HG03095 (cell line): ENCODE data around the gene TEAD1.

Experiments used
- ATAC-seq: cut with Tn5 transposase; IDR thresholded peaks from one replicate; pipeline ENCODE4 v1.9.1; 2021; ENCODE audit warnings: moderate library complexity; ENCODE audit not compliant: unreplicated experiment

TEAD1 gene

DNA sequence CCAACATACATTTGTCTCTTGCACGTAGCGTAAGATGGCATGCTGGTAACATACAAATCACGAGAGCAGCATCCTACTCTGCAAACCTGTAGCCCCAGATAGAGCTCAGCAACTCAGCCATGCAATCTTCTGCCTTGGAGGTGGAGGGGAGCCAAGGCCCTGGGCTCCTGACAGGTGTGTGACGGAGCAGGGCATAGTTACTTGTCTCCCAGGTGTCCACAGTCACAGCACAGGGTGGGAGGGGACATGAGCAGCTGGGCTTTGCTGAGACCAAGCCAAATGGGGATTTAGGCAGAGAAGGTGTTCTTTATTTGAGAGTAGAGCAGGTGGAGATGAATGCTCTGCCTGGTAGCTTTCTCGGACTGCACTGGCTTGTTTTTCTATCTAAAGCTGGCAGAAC, 111.7 kb downstream of the TEAD1 start:
- ATAC-seq, result no peak

DNA sequence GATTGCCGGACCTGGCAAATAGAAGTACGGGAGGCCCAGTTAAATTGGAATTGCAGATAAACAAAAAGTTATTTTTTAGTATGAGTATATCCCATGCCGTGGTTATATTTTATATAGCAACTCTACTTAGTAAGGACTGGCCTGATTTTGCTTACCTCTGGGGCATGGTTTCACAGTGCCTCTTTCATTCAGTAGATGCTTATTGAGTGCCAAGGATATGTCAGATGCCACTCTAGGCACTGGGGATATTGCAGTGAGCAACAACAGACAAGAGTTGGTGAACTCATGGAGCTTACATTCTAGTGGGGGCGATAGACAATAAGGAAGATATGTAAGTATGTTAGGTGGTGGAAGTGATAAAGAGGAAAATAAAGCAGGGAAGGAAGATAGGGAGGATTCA, 112.2 kb downstream of the TEAD1 start:
- ATAC-seq, result no peak

GRCh38 chr11:12786891-12787290, 112.7 kb downstream of the TEAD1 start:
- ATAC-seq, result no peak

GRCh38 chr11:12787847-12788246, 113.6 kb downstream of the TEAD1 start:
- no peak for ATAC-seq

- no peak for ATAC-seq
Measured at GRCh38 chr11:12789054-12789453, 114.8 kb downstream of the TEAD1 start.

DNA sequence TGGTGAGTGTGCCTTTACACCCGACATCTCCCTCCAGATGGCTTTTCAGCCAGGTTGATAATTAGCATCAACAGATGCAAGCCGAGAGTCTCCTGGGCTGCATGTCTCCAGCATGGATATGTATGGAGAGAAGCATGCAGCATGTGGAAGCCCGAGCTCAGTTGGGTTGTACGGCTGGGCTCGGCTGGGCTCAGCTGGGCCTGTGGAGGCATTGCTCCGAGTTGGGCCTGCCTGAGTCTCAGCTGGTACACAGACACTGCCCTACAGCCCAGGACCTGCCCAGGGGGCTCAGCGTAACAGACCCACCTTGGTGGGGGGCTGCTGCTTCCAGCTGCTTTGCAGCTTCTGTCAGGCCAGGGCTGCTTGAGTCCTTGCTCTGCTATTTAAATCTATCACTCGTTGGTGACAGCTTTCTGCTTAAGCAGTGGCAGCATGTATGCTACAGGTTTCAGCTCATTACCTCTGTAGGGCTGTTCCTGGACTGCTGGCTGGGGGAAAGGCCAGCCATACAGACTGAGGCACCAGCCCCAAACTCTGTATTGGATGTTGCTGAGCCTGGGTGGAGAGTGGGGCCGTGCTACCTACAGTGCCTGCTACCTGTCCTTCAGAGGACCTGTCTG, 115.5 kb downstream of the TEAD1 start:
- no peak for ATAC-seq

- ATAC-seq, result no peak
Measured at GRCh38 chr11:12790861-12791616, 116.8 kb downstream of the TEAD1 start.

- ATAC-seq, result no peak
Measured at GRCh38 chr11:12792018-12792417, 117.8 kb downstream of the TEAD1 start.

DNA sequence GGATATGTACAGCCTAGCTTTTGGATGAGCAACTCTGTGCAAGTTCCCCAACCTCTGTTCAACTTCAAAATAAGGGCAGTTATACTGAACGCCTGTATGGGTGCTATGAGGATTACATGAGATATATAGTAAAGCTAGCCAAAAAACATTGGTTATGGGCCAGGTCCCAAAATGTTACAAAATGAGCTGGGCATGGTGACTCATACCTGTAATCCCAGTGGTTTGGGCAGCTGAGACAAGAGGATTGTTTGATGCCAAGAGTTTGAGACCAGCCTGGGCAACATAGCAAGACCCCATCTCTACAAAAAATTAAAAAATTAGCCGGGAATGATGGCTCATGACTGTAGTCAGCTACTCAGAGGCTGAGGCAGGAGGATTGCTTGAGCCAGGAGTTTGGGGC, 118.4 kb downstream of the TEAD1 start:
- no peak for ATAC-seq

DNA sequence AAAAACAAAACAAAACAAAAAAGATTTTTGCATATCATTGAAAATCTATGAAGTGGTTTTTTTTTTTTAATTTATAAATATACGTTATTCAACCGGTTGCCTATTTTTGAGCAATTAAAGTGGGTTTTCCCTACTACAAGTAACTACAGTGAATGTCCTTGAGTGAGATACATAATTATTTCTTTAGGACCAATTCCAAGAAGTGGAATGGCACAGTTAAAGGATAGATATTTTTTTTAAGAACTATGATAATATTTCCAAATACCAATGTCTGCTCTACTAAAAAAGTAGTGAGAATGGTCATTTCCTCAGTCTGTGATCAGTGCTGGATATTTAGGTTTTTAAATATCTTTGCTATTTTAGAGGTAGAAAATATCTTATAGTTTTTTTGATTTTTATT, 118.8 kb downstream of the TEAD1 start:
- ATAC-seq, result no peak

DNA sequence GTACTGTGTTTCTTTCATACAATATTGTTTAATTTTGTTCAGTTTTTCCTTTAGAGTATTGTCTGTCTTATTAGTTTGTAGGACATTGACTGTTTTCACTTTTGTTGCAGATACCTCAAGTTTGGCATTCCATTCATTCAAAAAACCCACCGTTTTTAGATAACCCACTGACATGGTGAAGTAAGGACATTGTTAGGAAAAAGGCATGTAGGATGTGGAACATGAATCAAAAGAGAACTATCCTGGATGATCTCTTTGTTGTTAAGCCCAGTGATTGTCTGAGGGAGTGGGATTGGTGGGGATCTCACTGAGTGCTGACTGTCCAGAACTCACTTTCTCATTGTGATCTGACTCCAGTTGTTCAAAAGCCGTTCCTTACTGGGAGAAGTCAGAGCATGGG, 119.3 kb downstream of the TEAD1 start:
- no peak for ATAC-seq

GRCh38 chr11:12794576-12795230, 120.5 kb downstream of the TEAD1 start:
- no peak for ATAC-seq

- no peak for ATAC-seq
Measured at GRCh38 chr11:12797996-12798395, 123.8 kb downstream of the TEAD1 start.

DNA sequence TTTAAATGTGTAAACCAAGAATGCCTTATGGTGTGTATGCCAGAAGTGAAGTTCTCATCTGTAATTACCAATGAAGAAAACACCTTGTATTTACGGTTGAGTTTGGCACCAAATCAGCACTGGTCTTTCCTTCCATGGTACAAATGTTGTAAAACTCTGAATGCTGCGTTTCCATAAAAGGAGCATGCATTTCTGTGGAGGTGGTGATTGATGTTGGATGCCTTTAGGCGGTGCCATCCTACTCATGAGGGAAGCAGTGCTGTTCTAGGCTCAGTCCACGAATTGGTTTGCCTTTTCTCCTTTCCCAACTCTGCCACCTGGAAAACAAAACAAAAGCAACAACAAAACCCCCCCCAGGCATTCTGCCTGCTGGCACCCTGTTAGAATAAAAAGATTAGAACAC, 124.4 kb downstream of the TEAD1 start:
- ATAC-seq, result no peak

DNA sequence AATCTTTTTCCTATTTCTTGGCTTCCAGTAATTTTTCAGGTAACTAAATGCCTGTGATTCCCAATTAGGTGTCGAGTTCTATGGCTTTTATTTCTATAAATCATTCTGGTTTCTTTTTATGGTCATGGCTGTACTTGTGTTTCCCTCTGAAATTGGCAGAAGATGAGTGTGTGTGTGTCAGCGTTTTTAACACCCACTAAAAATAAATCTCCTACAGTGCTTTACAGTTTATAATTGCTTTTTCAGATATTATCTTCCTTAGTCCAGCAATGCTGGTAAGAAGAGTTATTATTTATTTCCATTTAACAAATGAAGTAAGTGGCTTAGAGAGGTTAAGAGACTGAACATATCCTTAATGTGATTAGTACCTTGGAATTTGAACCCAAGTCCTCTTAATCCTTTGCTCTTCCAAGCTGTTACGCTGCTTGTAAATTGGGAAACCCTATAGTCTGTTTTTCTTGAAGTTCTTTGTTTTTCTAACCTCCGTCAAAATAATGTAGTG, 125.2 kb downstream of the TEAD1 start:
- no peak for ATAC-seq

GRCh38 chr11:12800032-12800671, 125.9 kb downstream of the TEAD1 start:
- no peak for ATAC-seq

DNA sequence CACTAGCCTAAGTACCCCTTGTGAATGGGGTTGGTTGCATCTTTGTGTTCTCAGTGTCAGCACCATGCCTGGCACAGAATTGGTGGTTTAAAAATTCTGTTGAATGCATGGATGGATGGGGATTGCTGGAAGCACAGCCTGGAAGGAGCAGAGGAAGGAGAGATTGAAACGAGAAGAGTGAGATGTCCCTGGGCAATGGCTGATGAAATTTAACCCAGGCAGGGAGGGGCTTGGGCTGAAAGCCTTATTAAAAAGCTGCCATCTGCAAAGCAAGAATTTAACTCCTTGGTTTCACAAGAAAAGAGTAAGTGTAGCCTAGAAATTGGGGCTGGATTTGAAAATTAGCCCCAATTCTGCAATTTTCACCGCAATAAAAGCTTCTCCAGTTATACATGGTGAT, 126.7 kb downstream of the TEAD1 start:
- no peak for ATAC-seq

DNA sequence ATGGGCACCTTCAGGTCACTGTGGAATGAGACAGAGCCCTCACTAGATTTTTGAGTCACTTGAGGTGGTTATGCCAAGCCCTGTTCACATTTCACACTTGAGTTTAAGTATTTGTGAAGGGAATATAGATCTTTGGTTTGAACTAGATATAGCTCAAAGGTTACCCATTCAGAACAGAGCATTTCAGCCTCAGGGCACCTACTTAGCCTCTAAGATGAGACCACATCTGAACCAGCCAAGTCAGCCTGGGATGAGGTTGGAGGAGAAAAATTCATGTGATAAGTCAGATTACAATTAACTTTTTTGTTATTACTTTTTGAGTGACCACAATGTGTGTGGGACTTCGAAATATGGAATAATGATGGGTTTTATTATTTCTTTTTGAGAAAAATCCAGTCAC, 127.8 kb downstream of the TEAD1 start:
- ATAC-seq, result no peak

DNA sequence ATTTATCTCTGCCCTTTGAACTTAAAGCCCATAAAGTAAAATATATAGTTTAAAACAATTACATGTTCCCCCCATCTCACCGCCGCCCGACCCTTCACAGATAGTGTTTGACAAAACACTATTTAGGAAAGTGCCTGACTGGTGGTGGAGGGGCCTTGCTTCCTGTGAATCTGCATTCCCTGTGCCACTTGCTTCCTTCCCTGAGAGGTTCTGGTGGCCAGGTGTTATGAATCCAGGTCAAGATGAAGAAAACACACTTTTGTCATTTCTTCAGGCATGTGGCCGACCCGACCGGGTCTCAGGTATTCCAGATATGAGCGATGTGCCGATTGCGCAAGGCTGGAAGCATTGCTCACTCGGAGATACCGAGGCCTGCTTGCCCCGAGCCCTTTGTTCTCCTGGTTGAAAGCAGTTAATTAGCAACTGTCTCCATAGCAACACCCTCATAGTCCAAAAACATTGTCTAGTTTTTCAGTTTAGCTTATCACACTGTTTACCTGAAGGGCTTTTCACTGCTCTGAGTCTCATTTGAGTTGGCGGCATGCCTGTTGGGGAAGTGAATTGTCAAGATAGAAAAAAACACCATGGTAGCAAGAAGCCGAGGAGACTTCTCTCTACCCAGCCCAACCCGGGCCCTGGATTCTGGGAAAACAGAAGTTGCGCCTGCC, 128.3 kb downstream of the TEAD1 start:
- ATAC-seq, result no peak

DNA sequence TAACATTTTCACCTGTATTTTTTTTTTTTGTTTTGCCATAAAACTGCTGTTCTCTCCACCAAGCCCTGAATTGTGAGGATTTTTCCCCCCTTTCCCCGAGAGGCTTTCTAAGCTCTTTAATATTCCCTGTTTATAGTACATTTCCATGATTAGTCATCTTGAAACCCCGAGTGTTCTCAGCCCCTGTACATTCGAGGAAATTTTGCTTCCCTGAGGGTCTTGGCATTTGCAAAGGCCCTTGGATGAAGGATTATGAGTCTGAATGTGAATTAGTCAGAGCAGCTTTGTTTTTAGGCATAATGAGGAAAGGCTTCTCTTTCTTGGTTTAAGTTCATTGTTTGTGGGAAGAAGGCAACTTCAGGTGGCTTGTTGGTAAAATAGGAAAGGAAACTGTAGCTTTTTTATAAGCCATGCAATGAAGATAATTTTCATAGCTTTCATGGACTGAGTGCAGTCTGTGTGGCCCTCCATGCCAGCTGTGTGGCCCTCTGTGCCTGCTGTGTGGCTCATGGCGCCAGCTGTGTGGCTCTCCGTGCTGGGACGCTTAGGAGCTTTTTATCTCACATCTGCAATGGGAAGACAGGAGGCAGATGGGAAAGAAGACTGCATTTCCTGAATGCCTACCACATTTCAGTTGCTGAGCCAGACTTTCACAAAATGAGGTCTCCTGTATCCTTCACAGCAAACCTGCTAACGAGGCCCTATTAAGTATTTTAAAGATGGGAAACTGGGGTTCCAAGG, 129.0 kb downstream of the TEAD1 start:
- no peak for ATAC-seq
